ENCODE measurements around the gene SLX9.

SLX9 gene

DNA sequence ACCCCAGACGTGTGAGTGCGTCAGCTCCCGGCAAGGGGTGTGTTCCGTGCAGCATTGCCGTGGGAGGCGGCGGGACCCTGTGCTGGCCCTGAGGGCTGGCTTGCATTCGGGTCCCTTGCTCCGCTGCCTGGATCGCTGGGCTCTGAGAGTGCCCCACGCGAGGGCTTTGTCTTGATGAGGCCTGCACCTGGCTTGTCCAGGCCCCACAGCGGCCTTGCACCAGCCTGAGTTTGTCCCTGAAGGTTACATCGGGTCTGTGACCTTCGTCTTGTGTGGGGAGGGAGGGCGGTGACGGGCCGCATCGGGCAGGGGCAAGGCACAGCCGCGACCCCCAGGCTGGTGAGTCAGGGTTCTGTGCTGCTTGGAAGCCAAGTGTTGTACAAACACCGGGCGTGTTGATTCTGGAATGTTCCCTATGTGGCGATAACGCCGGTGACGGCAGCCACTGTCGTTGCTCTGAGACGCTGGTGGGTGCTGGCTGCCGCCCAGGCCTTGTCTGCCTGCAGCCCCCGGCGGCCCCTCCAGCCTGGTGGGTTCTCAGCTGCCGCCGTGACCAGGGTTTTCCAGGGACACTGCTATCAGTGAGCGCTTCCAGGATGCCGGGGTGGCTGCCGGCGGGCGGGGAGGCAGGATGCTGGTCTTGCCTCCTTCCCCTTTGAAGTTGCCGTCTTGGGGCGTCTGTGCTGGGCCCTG is 42.9 kb downstream of the SLX9 start:
- peak; percentile 97 to 98 for DNase-seq
- no peaks in the 10 kb centered on the region for H3K36me3 ChIP-seq (ENCODE audit: control insufficient read depth in 1 of 2, insufficient read depth in 2 of 2, low read length in 2 of 2)
- no CpG with 5 or more reads among the region's 41 CpGs for WGBS (ENCODE audit: extremely low coverage, insufficient coverage, insufficient read length)
- peak overlapping the region; percentile 25 for H2BK12ac ChIP-seq (ENCODE audit: low read length)
- no peak overlapping the region for H3K4me3 ChIP-seq (ENCODE audit: low read depth, low read length)
- no peaks in the 10 kb centered on the region for H3K27me3 ChIP-seq (ENCODE audit: insufficient read depth, low read length)
- peaks cover 35% of the 10 kb centered on the region for H3K79me1 ChIP-seq (ENCODE audit: low read length)
- no peak overlapping the region for H2BK5ac ChIP-seq (ENCODE audit: low read depth, low read length, poor library complexity)
- H4K91ac ChIP-seq (ENCODE audit: low read depth, low read length), result peak overlapping the region; percentile 23
- no peak overlapping the region for H3K23ac ChIP-seq (ENCODE audit: low read length)
- H3K79me2 ChIP-seq (ENCODE audit: control insufficient read depth, insufficient read depth, low read length, poor library complexity), result peaks cover 2% of the 10 kb centered on the region
- peak overlapping the region; percentile 34 for H2BK120ac ChIP-seq (ENCODE audit: insufficient read depth, low read length, poor library complexity)
- H3K18ac ChIP-seq (ENCODE audit: low read length), result peak overlapping the region; percentile 22
- no peak overlapping the region for H4K12ac ChIP-seq (ENCODE audit: low read depth, low read length)
- no peak overlapping the region for H4K8ac ChIP-seq (ENCODE audit: low read depth, low read length)
- H2AK5ac ChIP-seq (ENCODE audit: low read length), result peak overlapping the region; percentile 55
- H3K9me3 ChIP-seq (ENCODE audit: insufficient read depth, low read depth, low read length), result no peaks in the 10 kb centered on the region
- H3K4ac ChIP-seq (ENCODE audit: low read depth, low read length), result no peak overlapping the region
- no peak overlapping the region for H2AFZ ChIP-seq (ENCODE audit: insufficient read depth, low read length, poor library complexity)
- peak overlapping the region; percentile 16 for H3K14ac ChIP-seq (ENCODE audit: low read length)
- H3K9ac ChIP-seq (ENCODE audit: low read length), result no peak overlapping the region
- H3K4me1 ChIP-seq (ENCODE audit: control insufficient read depth in 1 of 2, insufficient read depth in 2 of 2, low read length in 2 of 2), result peaks cover 24 to 39% of the 10 kb centered on the region in 2 experiments
- H3K4me2 ChIP-seq (ENCODE audit: low read length), result no peak overlapping the region
- H3K27ac ChIP-seq (ENCODE audit: low read depth, low read length), result no peak overlapping the region

DNA sequence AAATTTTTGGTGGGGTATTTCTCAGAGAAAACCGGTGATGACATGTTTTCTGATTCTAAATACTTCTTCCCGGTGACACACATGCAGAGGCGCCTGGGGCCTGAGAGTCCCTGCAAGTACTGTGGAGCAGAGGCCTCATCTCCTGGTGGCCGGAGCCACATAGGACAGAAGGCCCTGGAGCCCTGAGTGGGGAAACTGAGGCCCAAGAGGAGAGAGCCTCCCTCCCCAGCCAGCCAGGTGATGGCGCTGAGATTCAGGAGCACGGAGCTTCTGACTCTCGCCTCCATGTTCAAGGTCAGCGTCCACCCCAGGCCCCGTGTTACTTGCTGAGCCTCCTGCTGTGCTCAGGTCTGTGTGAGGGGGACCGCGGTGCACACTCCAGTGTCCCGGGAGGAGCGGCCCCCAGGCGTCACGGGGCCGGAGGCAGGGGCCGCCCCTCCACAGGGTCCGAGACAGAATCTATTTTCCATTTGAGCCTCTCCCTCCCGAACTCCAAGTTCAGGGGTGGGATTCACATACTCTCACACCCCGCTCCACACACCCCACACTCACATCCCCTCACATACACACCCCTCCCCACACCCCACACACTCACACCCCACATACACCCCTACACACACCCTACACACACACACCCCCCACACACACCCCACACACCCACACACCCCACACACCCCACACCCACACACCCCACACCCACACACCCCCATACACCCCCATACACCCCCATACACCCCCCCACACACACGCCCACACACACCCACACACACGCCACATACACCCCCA is 43.8 kb downstream of the SLX9 start:
- no peak overlapping the region for H2AK5ac ChIP-seq (ENCODE audit: low read length)
- no peak overlapping the region for H3K23ac ChIP-seq (ENCODE audit: low read length)
- no peak overlapping the region for H2BK120ac ChIP-seq (ENCODE audit: insufficient read depth, low read length, poor library complexity)
- H3K27ac ChIP-seq (ENCODE audit: low read depth, low read length), result no peak overlapping the region
- no peak overlapping the region for H3K4me2 ChIP-seq (ENCODE audit: low read length)
- no peak overlapping the region for H3K4me3 ChIP-seq (ENCODE audit: low read depth, low read length)
- no peak overlapping the region for H4K8ac ChIP-seq (ENCODE audit: low read depth, low read length)
- peaks cover 2% of the 10 kb centered on the region for H3K79me2 ChIP-seq (ENCODE audit: control insufficient read depth, insufficient read depth, low read length, poor library complexity)
- peaks cover 33 to 47% of the 10 kb centered on the region in 2 experiments for H3K4me1 ChIP-seq (ENCODE audit: control insufficient read depth in 1 of 2, insufficient read depth in 2 of 2, low read length in 2 of 2)
- no peak overlapping the region for H4K12ac ChIP-seq (ENCODE audit: low read depth, low read length)
- peak overlapping the region; percentile 16 for H4K91ac ChIP-seq (ENCODE audit: low read depth, low read length)
- no peak overlapping the region for H2BK5ac ChIP-seq (ENCODE audit: low read depth, low read length, poor library complexity)
- H3K27me3 ChIP-seq (ENCODE audit: insufficient read depth, low read length), result no peaks in the 10 kb centered on the region
- no peaks in the 10 kb centered on the region for H3K36me3 ChIP-seq (ENCODE audit: control insufficient read depth in 1 of 2, insufficient read depth in 2 of 2, low read length in 2 of 2)
- H3K9me3 ChIP-seq (ENCODE audit: insufficient read depth, low read depth, low read length), result peaks cover 2% of the 10 kb centered on the region
- H3K9ac ChIP-seq (ENCODE audit: low read length), result no peak overlapping the region
- no peak overlapping the region for H2AFZ ChIP-seq (ENCODE audit: insufficient read depth, low read length, poor library complexity)
- H2BK12ac ChIP-seq (ENCODE audit: low read length), result no peak overlapping the region
- H3K4ac ChIP-seq (ENCODE audit: low read depth, low read length), result no peak overlapping the region
- peak; percentile 71 to 87 for DNase-seq
- no CpG with 5 or more reads among the region's 22 CpGs for WGBS (ENCODE audit: extremely low coverage, insufficient coverage, insufficient read length)
- no peak overlapping the region for H3K18ac ChIP-seq (ENCODE audit: low read length)
- peaks cover 43% of the 10 kb centered on the region for H3K79me1 ChIP-seq (ENCODE audit: low read length)
- no peak overlapping the region for H3K14ac ChIP-seq (ENCODE audit: low read length)

DNA sequence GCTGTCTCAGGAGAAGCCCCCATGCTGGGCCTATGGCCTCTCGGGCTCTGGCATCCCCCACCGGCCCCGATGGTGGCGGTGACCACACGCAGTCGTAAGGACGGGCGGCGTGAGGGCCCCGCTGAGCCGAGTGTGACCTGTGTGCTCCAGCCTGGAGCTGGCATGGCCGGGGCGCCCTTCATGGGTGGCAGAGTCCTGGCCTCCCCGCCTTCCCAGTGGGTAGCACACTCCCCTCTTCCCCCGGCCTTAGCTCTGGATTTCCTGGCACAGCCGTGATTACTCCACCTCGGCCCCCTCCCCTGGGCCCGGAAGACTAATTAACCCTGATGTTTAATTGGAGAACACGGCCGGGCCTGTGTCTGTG is 44.6 kb downstream of the SLX9 start:
- peak overlapping the region; percentile 69 for H4K8ac ChIP-seq (ENCODE audit: low read depth, low read length)
- no peak overlapping the region for H2BK12ac ChIP-seq (ENCODE audit: low read length)
- peaks cover 41 to 54% of the 10 kb centered on the region in 2 experiments for H3K4me1 ChIP-seq (ENCODE audit: control insufficient read depth in 1 of 2, insufficient read depth in 2 of 2, low read length in 2 of 2)
- WGBS (ENCODE audit: extremely low coverage, insufficient coverage, insufficient read length), result no CpG with 5 or more reads among the region's 20 CpGs
- H4K12ac ChIP-seq (ENCODE audit: low read depth, low read length), result no peak overlapping the region
- H2BK5ac ChIP-seq (ENCODE audit: low read depth, low read length, poor library complexity), result peak overlapping the region; percentile 4
- H2BK120ac ChIP-seq (ENCODE audit: insufficient read depth, low read length, poor library complexity), result no peak overlapping the region
- DNase-seq, result peak; percentile 22 to 44
- H3K9ac ChIP-seq (ENCODE audit: low read length), result no peak overlapping the region
- peaks cover 7% of the 10 kb centered on the region for H3K79me2 ChIP-seq (ENCODE audit: control insufficient read depth, insufficient read depth, low read length, poor library complexity)
- no peak overlapping the region for H3K18ac ChIP-seq (ENCODE audit: low read length)
- H3K4ac ChIP-seq (ENCODE audit: low read depth, low read length), result no peak overlapping the region
- H2AK5ac ChIP-seq (ENCODE audit: low read length), result peak overlapping the region; percentile 15
- peak overlapping the region; percentile 84 for H4K91ac ChIP-seq (ENCODE audit: low read depth, low read length)
- no peaks in the 10 kb centered on the region for H3K36me3 ChIP-seq (ENCODE audit: control insufficient read depth in 1 of 2, insufficient read depth in 2 of 2, low read length in 2 of 2)
- no peak overlapping the region for H3K4me3 ChIP-seq (ENCODE audit: low read depth, low read length)
- no peaks in the 10 kb centered on the region for H3K27me3 ChIP-seq (ENCODE audit: insufficient read depth, low read length)
- peaks cover 51% of the 10 kb centered on the region for H3K79me1 ChIP-seq (ENCODE audit: low read length)
- no peak overlapping the region for H3K27ac ChIP-seq (ENCODE audit: low read depth, low read length)
- H3K23ac ChIP-seq (ENCODE audit: low read length), result no peak overlapping the region
- peaks cover 2% of the 10 kb centered on the region for H3K9me3 ChIP-seq (ENCODE audit: insufficient read depth, low read depth, low read length)
- no peak overlapping the region for H3K4me2 ChIP-seq (ENCODE audit: low read length)
- H3K14ac ChIP-seq (ENCODE audit: low read length), result peak overlapping the region; percentile 44
- no peak overlapping the region for H2AFZ ChIP-seq (ENCODE audit: insufficient read depth, low read length, poor library complexity)

DNA sequence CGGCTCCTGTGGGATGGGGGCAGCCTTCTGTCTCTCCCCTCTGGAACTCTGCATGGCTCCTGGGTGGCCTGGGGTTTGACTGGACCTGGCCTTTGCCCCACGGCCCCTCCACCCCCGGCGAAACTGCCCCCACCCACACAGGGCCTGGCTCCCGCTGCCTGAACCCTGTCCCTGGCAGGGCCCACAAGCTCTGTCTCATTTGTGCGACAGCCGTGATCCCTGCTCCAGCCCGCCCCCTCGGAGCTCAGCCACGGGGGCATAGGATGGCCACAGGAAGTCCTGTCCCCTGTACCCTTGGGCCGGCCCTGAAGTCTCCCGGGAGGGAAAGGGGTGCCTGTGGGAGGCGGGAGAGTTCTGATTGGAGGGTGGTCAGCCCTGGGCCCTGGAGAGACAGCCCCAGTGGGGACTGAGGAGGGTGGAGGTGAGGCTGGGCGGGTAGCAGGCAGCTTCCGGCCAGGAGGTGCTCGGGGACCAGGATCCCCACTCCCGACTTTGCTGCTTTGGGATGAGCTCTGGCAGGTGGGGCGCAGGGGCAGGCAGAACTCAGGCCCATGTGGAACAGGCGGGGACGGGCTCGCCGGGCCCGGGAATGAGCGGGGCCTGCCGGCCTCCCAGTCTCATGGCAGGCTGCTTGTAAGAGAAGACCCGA is 45.1 kb downstream of the SLX9 start:
- Histone ChIP-seq H3K14ac (ENCODE audit: low read length) (peak overlapping the region; percentile 63), H3K23ac (ENCODE audit: low read length) (no peak overlapping the region), H3K9ac (ENCODE audit: low read length) (no peak overlapping the region), H3K36me3 (ENCODE audit: control insufficient read depth in 1 of 2, insufficient read depth in 2 of 2, low read length in 2 of 2) (no peaks in the 10 kb centered on the region), H3K18ac (ENCODE audit: low read length) (peak overlapping the region; percentile 39), H2BK120ac (ENCODE audit: insufficient read depth, low read length, poor library complexity) (peak overlapping the region; percentile 55), H3K79me2 (ENCODE audit: control insufficient read depth, insufficient read depth, low read length, poor library complexity) (peaks cover 6% of the 10 kb centered on the region), H3K4me3 (ENCODE audit: low read depth, low read length) (peak overlapping the region; percentile 11), H2BK5ac (ENCODE audit: low read depth, low read length, poor library complexity) (peak overlapping the region; percentile 35), H4K12ac (ENCODE audit: low read depth, low read length) (peak overlapping the region; percentile 27), H3K79me1 (ENCODE audit: low read length) (peaks cover 51% of the 10 kb centered on the region), H3K27ac (ENCODE audit: low read depth, low read length) (no peak overlapping the region), H2AK5ac (ENCODE audit: low read length) (peak overlapping the region; percentile 87), H4K91ac (ENCODE audit: low read depth, low read length) (peak overlapping the region; percentile 84), H2AFZ (ENCODE audit: insufficient read depth, low read length, poor library complexity) (no peak overlapping the region), H2BK12ac (ENCODE audit: low read length) (peak overlapping the region; percentile 68), H3K9me3 (ENCODE audit: insufficient read depth, low read depth, low read length) (peaks cover 2% of the 10 kb centered on the region), H3K4me2 (ENCODE audit: low read length) (no peak overlapping the region), H3K4me1 (ENCODE audit: control insufficient read depth in 1 of 2, insufficient read depth in 2 of 2, low read length in 2 of 2) (peaks cover 41 to 55% of the 10 kb centered on the region in 2 experiments), H4K8ac (ENCODE audit: low read depth, low read length) (peak overlapping the region; percentile 69), H3K27me3 (ENCODE audit: insufficient read depth, low read length) (no peaks in the 10 kb centered on the region), H3K4ac (ENCODE audit: low read depth, low read length) (no peak overlapping the region)
- no peak for DNase-seq
- WGBS (ENCODE audit: extremely low coverage, insufficient coverage, insufficient read length), result no CpG with 5 or more reads among the region's 26 CpGs

Data from trophoblast cell (in vitro differentiated cells and primary cell).